K562 (cell line): ENCODE measurements around the gene NEU1. TPM values are rescaled to one million over a fixed set of nuclear protein-coding genes. Genes with fewer than 3 reads are reported as not detected.

Experiments
- ARID1B ChIP-seq: fragments of 450-650 bp; IDR thresholded peaks from 2 replicates; pipeline ENCODE4 v1.6.1; 2016; ENCODE audit warnings: antibody characterized with exemption, mild to moderate bottlenecking, inconsistent platforms
- CBFA2T3 ChIP-seq: fragments of 450-650 bp; IDR thresholded peaks from 2 replicates; pipeline ENCODE4 v1.6.1; 2017
- CBX1 ChIP-seq: sonication (generic); IDR thresholded peaks from 2 replicates; pipeline ENCODE4 v1.6.1; 2016; ENCODE audit warnings: antibody characterized with exemption, low read depth, mild to moderate bottlenecking
- CHD2 ChIP-seq: IDR thresholded peaks from 2 replicates; pipeline ENCODE4 v1.6.1; 2011; ENCODE audit warnings: low read depth, low read length
- CUX1 ChIP-seq: fragments of 200-800 bp; sonication (Bioruptor generic); IDR thresholded peaks from 2 replicates; pipeline ENCODE4 v1.6.1; 2016; ENCODE audit warnings: missing genetic modification characterization, missing compliant biosample characterization
- DIDO1 ChIP-seq: fragments of 450-650 bp; IDR thresholded peaks from 2 replicates; pipeline ENCODE4 v1.6.1; 2016; ENCODE audit warnings: low read depth, missing biosample characterization, missing genetic modification characterization
- DPF2 ChIP-seq: fragments of 450-650 bp; IDR thresholded peaks from 2 replicates; pipeline ENCODE4 v1.6.1; 2016
- ESRRB ChIP-seq: fragments of 250-450 bp; sonication (Bioruptor Pico); IDR thresholded peaks from 2 replicates; pipeline ENCODE4 v1.5.0; 2020; ENCODE audit warnings: mild to moderate bottlenecking, moderate library complexity, borderline replicate concordance
- GATA2 ChIP-seq: sonication (generic); formaldehyde crosslinking; IDR thresholded peaks from 2 replicates; pipeline ENCODE4 v1.4.0; 2020; ENCODE audit warnings: mild to moderate bottlenecking, missing genetic modification reagents
- HDGF ChIP-seq: fragments of 450-650 bp; IDR thresholded peaks from 2 replicates; pipeline ENCODE4 v1.6.1; 2016
- MAX ChIP-seq: sonication (generic); formaldehyde crosslinking; IDR thresholded peaks from 2 replicates; pipeline ENCODE4 v1.9.0; 2022; ENCODE audit warnings: mild to moderate bottlenecking, missing genetic modification reagents
- MTF1 ChIP-seq: fragments of 250-450 bp; sonication (Bioruptor Pico); IDR thresholded peaks from 2 replicates; pipeline ENCODE4 v1.9.0; 2021; ENCODE audit warnings: moderate library complexity, mild to moderate bottlenecking, inconsistent platforms, borderline replicate concordance
- NCOA4 ChIP-seq: fragments of 450-650 bp; IDR thresholded peaks from 2 replicates; pipeline ENCODE4 v1.6.1; 2018; ENCODE audit warnings: mild to moderate bottlenecking; ENCODE audit not compliant: partially characterized antibody
- SMARCC2 ChIP-seq: fragments of 450-650 bp; IDR thresholded peaks from 2 replicates; pipeline ENCODE4 v1.6.1; 2017; ENCODE audit warnings: antibody characterized with exemption, moderate library complexity, mild to moderate bottlenecking, low read depth
- SNAPC5 ChIP-seq: fragments of 250-450 bp; sonication (Bioruptor Pico); IDR thresholded peaks from 2 replicates; pipeline ENCODE4 v1.8.0; 2021; ENCODE audit warnings: moderate library complexity, mild to moderate bottlenecking, inconsistent platforms
- TAL1 ChIP-seq: fragments of 450-650 bp; IDR thresholded peaks from 2 replicates; pipeline ENCODE4 v1.6.1; 2016; ENCODE audit warnings: mild to moderate bottlenecking
- TCF3 ChIP-seq: sonication (generic); formaldehyde crosslinking; IDR thresholded peaks from 2 replicates; pipeline ENCODE4 v1.4.0; 2020; ENCODE audit warnings: mild to moderate bottlenecking, missing genetic modification reagents
- USF2 ChIP-seq: sonication (generic); formaldehyde crosslinking; IDR thresholded peaks from 2 replicates; pipeline ENCODE4 v1.5.0; 2020; ENCODE audit warnings: missing genetic modification reagents
- ZNF354B ChIP-seq: fragments of 250-450 bp; sonication (Bioruptor Pico); IDR thresholded peaks from 2 replicates; pipeline ENCODE4 v1.4.0; 2020
- ZNF436 ChIP-seq: fragments of 250-450, 450-650 bp; sonication (Bioruptor Pico); formaldehyde crosslinking; IDR thresholded peaks from 2 replicates; pipeline ENCODE4 v1.7.0; 2020; ENCODE audit warnings: mild to moderate bottlenecking
- ZNF444 ChIP-seq: fragments of 250-450 bp; sonication (Bioruptor Pico); IDR thresholded peaks from 2 replicates; pipeline ENCODE4 v1.4.0; 2020; ENCODE audit warnings: mild to moderate bottlenecking, moderate library complexity
- ZNF57 ChIP-seq: fragments of 450-650 bp; formaldehyde crosslinking; IDR thresholded peaks from 2 replicates; pipeline ENCODE4 v1.4.0; 2020; ENCODE audit warnings: mild to moderate bottlenecking, moderate library complexity
- ZNF696 ChIP-seq: fragments of 250-450 bp; sonication (Bioruptor Pico); conservative IDR thresholded peaks from 2 replicates; pipeline ENCODE4 v1.4.0; 2020; ENCODE audit warnings: mild to moderate bottlenecking, moderate library complexity
- ZNF780A ChIP-seq: fragments of 250-450 bp; sonication (Bioruptor Pico); IDR thresholded peaks from 2 replicates; pipeline ENCODE4 v1.5.0; 2021; ENCODE audit warnings: mild to moderate bottlenecking
- polyA plus RNA-seq, 8 experiments: library from polyadenylated mRNA; depleted of rRNA in 4 of 8; stranded (reverse) in 5 of 8; unstranded in 3 of 8; fragments of >200 nt; fragmentation: Nextera tagmentation in 2 of 8; fragmentation: Illumina TruSeq in 1 of 8; extraction: Ambion mirVana in 2 of 8; extraction: Trizol in 1 of 8; gene quantifications; 2 replicates each; pipeline versions ENCODE4 v1.2.1 to v1.2.3, GENCODE V29; 2011 to 2014; ENCODE audit warnings: inconsistent platforms in 1 of 8, missing spikeins in 1 of 8
- total RNA-seq, 7 experiments: library from RNA; depleted of rRNA in 6 of 7; stranded (reverse); fragments of >200 nt in 6 of 7; fragmentation: Illumina TruSeq in 2 of 7; extraction: Trizol in 2 of 7; gene quantifications; 2 replicates each; pipeline versions ENCODE4 v1.2.1 to v1.2.3, GENCODE V29; 2011 to 2021; ENCODE audit warnings: low replicate concordance in 1 of 7

Gene NEU1
- total and polyA plus RNA-seq, 9 of the 15 experiments (the other 6 are each of a cell fraction or from before 2014, with no cell fraction given): 14.8 to 67.8 (median 51.0) TPM

GRCh38 chr6:31903957-31904356, 41.3 kb upstream of the NEU1 start (continued):
- TF ChIP-seq ESRRB (CRISPR knock-in tag) (no peak), CBFA2T3 (peak; percentile 63), TAL1 (peak; percentile 12; the same call in 1 of the 2 replicates), CHD2 (no peak), ZNF696 (CRISPR knock-in tag) (no peak), ZNF354B (CRISPR knock-in tag) (no peak), CBX1 (no peak), MAX (CRISPR knock-in tag) (no peak), USF2 (CRISPR knock-in tag) (no peak), ZNF57 (CRISPR knock-in tag) (no peak), SMARCC2 (no peak), GATA2 (CRISPR knock-in tag) (no peak), DIDO1 (tag) (no peak), CUX1 (no peak), SNAPC5 (CRISPR knock-in tag) (no peak), ARID1B (peak; percentile 67), ZNF780A (CRISPR knock-in tag) (no peak), NCOA4 (no peak), DPF2 (peak; percentile 76), MTF1 (CRISPR knock-in tag) (no peak), TCF3 (CRISPR knock-in tag) (0 out of 2 replicates have a peak, but pooled peaks have one; percentile 17), ZNF444 (CRISPR knock-in tag) (no peak), ZNF436 (CRISPR knock-in tag) (no peak), HDGF (no peak)
